HCT116 (cell line): ENCODE results near the gene WDR35. TPM values are rescaled to one million over a fixed set of nuclear protein-coding genes. Genes with fewer than 3 reads are reported as not detected.

Experiments
- ATAC-seq: fragments of 200-7000 bp; cut with Tn5 transposase; 2 replicates; pipeline ENCODE4 v1.9.1; 2020; ENCODE audit warnings: mild to moderate bottlenecking, moderate library complexity
- BruUV-seq: library from RNA; stranded (reverse); fragments of 400-500 nt; replicated peaks from 2 replicates; lab custom pipeline; 2021; lab: Mats Ljungman, UMichigan
- CTCF ChIA-PET: fragments of 300-600 bp; sonication (Branson Sonifier 250); formaldehyde crosslinking; loops from one replicate; lab custom pipeline; 2021; ENCODE audit warnings: antibody characterized with exemption; lab: Charles Lee
- POLR2A ChIA-PET: fragments of 300-600, 350-600 bp; sonication (Branson Sonifier 250); formaldehyde crosslinking; loops from one replicate; lab custom pipeline; 2021; ENCODE audit warnings: antibody characterized with exemption; lab: Charles Lee
- RAD21 ChIA-PET, 2 experiments: fragments of 300-600 bp; sonication (Branson Sonifier 250); formaldehyde crosslinking; loops; one replicate each; lab custom pipeline; 2023; ENCODE audit warnings: low total read pairs in 2 of 2; ENCODE audit not compliant: uncharacterized antibody in 2 of 2, unreplicated experiment in 2 of 2, low non-redundant PET in 1 of 2; lab: Charles Lee
- DNase-seq: peaks from one replicate; pipeline ENCODE4 v3.0.0-alpha.2; 2010; ENCODE audit warnings: low read depth, low spot score
- H2AFZ ChIP-seq: fragments of 200-600 bp; shearing (Covaris generic), sonication (generic); 2 replicates; pipeline ENCODE4 v1.6.1; 2017; ENCODE audit warnings: low read depth, mixed run types, mixed read lengths, antibody characterized with exemption, low read length; ENCODE audit not compliant: poor library complexity, severe bottlenecking
- H3K27ac ChIP-seq: 2 replicates; pipeline ENCODE4 v1.5.1; 2012; ENCODE audit warnings: low read depth, low read length
- H3K27me3 ChIP-seq: fragments of 200-600 bp; sonication (generic); 2 replicates; pipeline ENCODE4 v1.6.1; 2016; ENCODE audit warnings: mixed run types, low read length, mixed read lengths; ENCODE audit not compliant: insufficient read depth
- H3K36me3 ChIP-seq, 2 experiments: fragments of 200-500 bp in 1 of 2; fragments of 200-600 bp in 1 of 2; sonication (Bioruptor generic) in 1 of 2; sonication (generic) in 1 of 2; 2 replicates each; pipeline versions ENCODE4 v1.5.1 to v1.6.1; 2014 to 2016; ENCODE audit warnings: low read length in 2 of 2, inconsistent platforms in 1 of 2, mixed read lengths in 1 of 2, mixed run types in 1 of 2; ENCODE audit not compliant: insufficient read depth in 2 of 2, control insufficient read depth in 1 of 2
- H3K4me1 ChIP-seq, 2 experiments: fragments of 200-600 bp in 1 of 2; sonication (generic) in 1 of 2; 2 replicates each; pipeline versions ENCODE4 v1.5.1 to v1.6.1; 2012 to 2017; ENCODE audit warnings: low read length in 2 of 2, inconsistent platforms in 1 of 2, mild to moderate bottlenecking in 1 of 2, mixed read lengths in 1 of 2, mixed run types in 1 of 2, moderate library complexity in 1 of 2; ENCODE audit not compliant: insufficient read depth in 2 of 2, control insufficient read depth in 1 of 2
- H3K4me2 ChIP-seq: fragments of 200-600 bp; sonication (generic); 2 replicates; pipeline ENCODE4 v1.6.1; 2017; ENCODE audit warnings: mixed run types, low read length, mixed read lengths
- H3K4me3 ChIP-seq, 2 experiments: fragments of 200-600 bp in 1 of 2; sonication (generic) in 1 of 2; replicated peaks in 1 of 2; 2 replicates each; pipeline ENCODE4 v1.5.1; 2011 to 2016; ENCODE audit warnings: low read length in 2 of 2, control low read depth in 1 of 2, low read depth in 1 of 2, mild to moderate bottlenecking in 1 of 2, mixed read lengths in 1 of 2, mixed run types in 1 of 2
- H3K79me2 ChIP-seq: fragments of 200-600 bp; sonication (generic); 2 replicates; pipeline ENCODE4 v1.6.1; 2017; ENCODE audit warnings: mild to moderate bottlenecking, mixed run types, low read length, moderate library complexity, mixed read lengths; ENCODE audit not compliant: insufficient read depth
- H3K9ac ChIP-seq: fragments of 200-600 bp; sonication (generic); 2 replicates; pipeline ENCODE4 v1.6.1; 2016; ENCODE audit warnings: low read length, mixed read lengths
- H3K9me2 ChIP-seq: fragments of 200-600 bp; sonication (generic), shearing (Covaris generic); 2 replicates; pipeline ENCODE4 v1.6.1; 2017; ENCODE audit warnings: mixed run types, mild to moderate bottlenecking, moderate library complexity; ENCODE audit not compliant: insufficient read depth
- H3K9me3 ChIP-seq, 2 experiments: fragments of 200-500 bp in 1 of 2; fragments of 200-600 bp in 1 of 2; sonication (Bioruptor generic) in 1 of 2; sonication (generic) in 1 of 2; 2 replicates each; pipeline ENCODE4 v1.6.1; 2014 to 2017; ENCODE audit warnings: low read length in 2 of 2, mixed read lengths in 2 of 2, inconsistent platforms in 1 of 2, low read depth in 1 of 2, mild to moderate bottlenecking in 1 of 2, mixed run types in 1 of 2, moderate library complexity in 1 of 2; ENCODE audit not compliant: control insufficient read depth in 1 of 2, insufficient read depth in 1 of 2
- H4K20me1 ChIP-seq: fragments of 200-600 bp; sonication (generic), shearing (Covaris generic); 2 replicates; pipeline ENCODE4 v1.6.1; 2017; ENCODE audit warnings: mixed run types, mild to moderate bottlenecking, moderate library complexity; ENCODE audit not compliant: insufficient read depth
- CEBPB ChIP-seq: IDR thresholded peaks from 2 replicates; pipeline ENCODE4 v1.6.1; 2012; ENCODE audit warnings: low read depth
- EZH2 ChIP-seq: fragments of 200-600 bp; sonication (generic); IDR thresholded peaks from 2 replicates; pipeline ENCODE4 v1.6.1; 2017; ENCODE audit warnings: antibody characterized with exemption, mixed run types
- EZH2phosphoT487 ChIP-seq: fragments of 200-600 bp; IDR thresholded peaks from 2 replicates; pipeline ENCODE4 v1.6.1; 2018; ENCODE audit warnings: antibody characterized with exemption, borderline replicate concordance
- FOSL1 ChIP-seq: IDR thresholded peaks from 2 replicates; pipeline ENCODE4 v1.6.1; 2012; ENCODE audit warnings: low read depth
- JUND ChIP-seq: IDR thresholded peaks from 2 replicates; pipeline ENCODE4 v1.6.1; 2012
- POLR2A ChIP-seq: IDR thresholded peaks from 2 replicates; pipeline ENCODE4 v1.7.0; 2011; ENCODE audit warnings: borderline replicate concordance; ENCODE audit not compliant: insufficient read depth, insufficient read length; ENCODE audit errors: extremely low read depth
- POLR2AphosphoS5 ChIP-seq: IDR thresholded peaks from 2 replicates; pipeline ENCODE4 v1.6.1; 2011; ENCODE audit warnings: mild to moderate bottlenecking, low read depth, low read length, moderate library complexity
- RAD21 ChIP-seq: IDR thresholded peaks from 2 replicates; pipeline ENCODE4 v1.6.1; 2012; ENCODE audit warnings: low read depth, mild to moderate bottlenecking
- TCF7L2 ChIP-seq: IDR thresholded peaks from 2 replicates; pipeline ENCODE4 v1.7.0; 2011; ENCODE audit warnings: borderline replicate concordance, inconsistent platforms; ENCODE audit not compliant: insufficient read depth, insufficient read length; ENCODE audit errors: extremely low read depth
- ZNF274 ChIP-seq: fragments of 200-500 bp; sonication (Bioruptor generic); IDR thresholded peaks from 2 replicates; pipeline ENCODE4 v1.6.1; 2014; ENCODE audit warnings: mild to moderate bottlenecking, low read depth, low read length, inconsistent platforms
- intact Hi-C: fragments of 100-400 bp; cut with micrococcal nuclease; formaldehyde crosslinking; loops from 2 replicates; pipeline ENCODE4 v1.10.0; 2022
- total RNA-seq: library from RNA; stranded (reverse); gene quantifications from one replicate; pipeline ENCODE4 v1.2.1, GENCODE V29; 2021; ENCODE audit not compliant: unreplicated experiment
- TF ChIP-seq, protein P1 (sequence below): IDR thresholded peaks from 2 replicates; pipeline ENCODE4 v1.6.1; 2012
- TF ChIP-seq, protein P2 (sequence below): IDR thresholded peaks from 2 replicates; pipeline ENCODE4 v1.6.1; 2012
- TF ChIP-seq, protein P3 (sequence below): IDR thresholded peaks from 2 replicates; pipeline ENCODE4 v1.6.1; 2011; ENCODE audit warnings: mild to moderate bottlenecking, low read length, moderate library complexity; ENCODE audit not compliant: insufficient replicate concordance; ENCODE audit errors: extremely low read depth
- TF ChIP-seq, protein P4 (sequence below), 3 experiments: fragments of 200-600 bp in 1 of 3; sonication (generic) in 1 of 3; IDR thresholded peaks in 2 of 3; conservative IDR thresholded peaks in 1 of 3; 2 replicates each; pipeline ENCODE4 v1.5.1; 2012 to 2017; ENCODE audit warnings: low read depth in 2 of 3, low read length in 2 of 3, antibody characterized with exemption in 1 of 3, borderline replicate concordance in 1 of 3, control low read depth in 1 of 3, mild to moderate bottlenecking in 1 of 3, mixed read lengths in 1 of 3, mixed run types in 1 of 3, moderate library complexity in 1 of 3; ENCODE audit not compliant: insufficient read depth in 1 of 3

The WDR35 gene
- total RNA-seq, 1 experiment from 2014 or later = 9.6 TPM

DNA sequence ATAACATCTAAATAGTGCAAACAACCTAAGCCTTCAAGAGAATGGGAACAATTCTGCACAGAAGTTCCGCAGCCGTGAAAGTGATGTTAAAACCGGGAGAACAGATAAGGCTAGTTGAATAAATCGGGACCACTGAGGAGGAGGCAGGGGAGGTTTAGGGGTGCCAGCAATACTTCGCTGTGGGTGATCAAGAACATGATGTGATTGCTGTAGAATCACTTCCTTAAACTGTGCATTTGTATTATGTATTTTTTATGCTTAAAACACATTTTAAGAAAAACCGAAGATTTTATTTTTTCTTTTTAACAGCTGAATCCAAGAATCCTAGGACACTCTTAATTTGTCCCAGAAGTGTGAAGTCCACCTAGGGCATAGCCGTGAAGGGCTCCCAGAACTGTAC lies 121.7 kb downstream of the WDR35 start:
- Histone ChIP-seq H3K27me3 (no peaks in the 10 kb centered on the region), H2AFZ (no peak overlapping the region), H3K4me1 (peaks cover 0 to 6% of the 10 kb centered on the region in 2 experiments; a peak in 1 of 4 replicates), H3K9me3 (no peaks in the 10 kb centered on the region), H3K27ac (no peak overlapping the region), H3K9me2 (no peaks in the 10 kb centered on the region), H3K4me3 (no peak overlapping the region), H3K79me2 (no peaks in the 10 kb centered on the region), H3K4me2 (no peak overlapping the region), H3K9ac (no peak overlapping the region), H4K20me1 (no peaks in the 10 kb centered on the region), H3K36me3 (no peaks in the 10 kb centered on the region)
- ChIA-PET CTCF (no interaction called here), POLR2A (no interaction called here), RAD21 (no interaction called here)
- intact Hi-C loops = no loop called here
- ATAC-seq (no peak), DNase-seq (no peak)
- TF ChIP-seq EZH2 = no peak
- TF ChIP-seq FOSL1 = no peak
- no peak for TF ChIP-seq ZNF274
- TF ChIP-seq, protein P1, sequence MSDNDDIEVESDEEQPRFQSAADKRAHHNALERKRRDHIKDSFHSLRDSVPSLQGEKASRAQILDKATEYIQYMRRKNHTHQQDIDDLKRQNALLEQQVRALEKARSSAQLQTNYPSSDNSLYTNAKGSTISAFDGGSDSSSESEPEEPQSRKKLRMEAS = no peak
- no peak for TF ChIP-seq RAD21
- no peak for TF ChIP-seq TCF7L2
- no peak for TF ChIP-seq POLR2A
- TF ChIP-seq, protein P2, sequence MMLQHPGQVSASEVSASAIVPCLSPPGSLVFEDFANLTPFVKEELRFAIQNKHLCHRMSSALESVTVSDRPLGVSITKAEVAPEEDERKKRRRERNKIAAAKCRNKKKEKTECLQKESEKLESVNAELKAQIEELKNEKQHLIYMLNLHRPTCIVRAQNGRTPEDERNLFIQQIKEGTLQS = no peak
- TF ChIP-seq CEBPB = no peak
- TF ChIP-seq, protein P3, sequence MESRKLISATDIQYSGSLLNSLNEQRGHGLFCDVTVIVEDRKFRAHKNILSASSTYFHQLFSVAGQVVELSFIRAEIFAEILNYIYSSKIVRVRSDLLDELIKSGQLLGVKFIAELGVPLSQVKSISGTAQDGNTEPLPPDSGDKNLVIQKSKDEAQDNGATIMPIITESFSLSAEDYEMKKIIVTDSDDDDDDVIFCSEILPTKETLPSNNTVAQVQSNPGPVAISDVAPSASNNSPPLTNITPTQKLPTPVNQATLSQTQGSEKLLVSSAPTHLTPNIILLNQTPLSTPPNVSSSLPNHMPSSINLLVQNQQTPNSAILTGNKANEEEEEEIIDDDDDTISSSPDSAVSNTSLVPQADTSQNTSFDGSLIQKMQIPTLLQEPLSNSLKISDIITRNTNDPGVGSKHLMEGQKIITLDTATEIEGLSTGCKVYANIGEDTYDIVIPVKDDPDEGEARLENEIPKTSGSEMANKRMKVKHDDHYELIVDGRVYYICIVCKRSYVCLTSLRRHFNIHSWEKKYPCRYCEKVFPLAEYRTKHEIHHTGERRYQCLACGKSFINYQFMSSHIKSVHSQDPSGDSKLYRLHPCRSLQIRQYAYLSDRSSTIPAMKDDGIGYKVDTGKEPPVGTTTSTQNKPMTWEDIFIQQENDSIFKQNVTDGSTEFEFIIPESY = no peak
- TF ChIP-seq EZH2phosphoT487 = no peak
- TF ChIP-seq JUND = no peak
- TF ChIP-seq, protein P4, sequence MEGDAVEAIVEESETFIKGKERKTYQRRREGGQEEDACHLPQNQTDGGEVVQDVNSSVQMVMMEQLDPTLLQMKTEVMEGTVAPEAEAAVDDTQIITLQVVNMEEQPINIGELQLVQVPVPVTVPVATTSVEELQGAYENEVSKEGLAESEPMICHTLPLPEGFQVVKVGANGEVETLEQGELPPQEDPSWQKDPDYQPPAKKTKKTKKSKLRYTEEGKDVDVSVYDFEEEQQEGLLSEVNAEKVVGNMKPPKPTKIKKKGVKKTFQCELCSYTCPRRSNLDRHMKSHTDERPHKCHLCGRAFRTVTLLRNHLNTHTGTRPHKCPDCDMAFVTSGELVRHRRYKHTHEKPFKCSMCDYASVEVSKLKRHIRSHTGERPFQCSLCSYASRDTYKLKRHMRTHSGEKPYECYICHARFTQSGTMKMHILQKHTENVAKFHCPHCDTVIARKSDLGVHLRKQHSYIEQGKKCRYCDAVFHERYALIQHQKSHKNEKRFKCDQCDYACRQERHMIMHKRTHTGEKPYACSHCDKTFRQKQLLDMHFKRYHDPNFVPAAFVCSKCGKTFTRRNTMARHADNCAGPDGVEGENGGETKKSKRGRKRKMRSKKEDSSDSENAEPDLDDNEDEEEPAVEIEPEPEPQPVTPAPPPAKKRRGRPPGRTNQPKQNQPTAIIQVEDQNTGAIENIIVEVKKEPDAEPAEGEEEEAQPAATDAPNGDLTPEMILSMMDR (IDR thresholded peaks at IDR 0.05 in 2 of 3, conservative IDR thresholded peaks at IDR 0.05 in 1 of 3; ENCODE audit: borderline replicate concordance in 1 of 3, insufficient read depth in 1 of 3, low read depth in 2 of 3, low read length in 2 of 3) = no peak
- TF ChIP-seq POLR2AphosphoS5 = no peak
- BruUV-seq = no TSS peak
